MG63 (cell line): ENCODE data around the gene RND2. TPM values are rescaled to one million over a fixed set of nuclear protein-coding genes. Genes with fewer than 3 reads are reported as not detected.

ENCODE experiments used
- total RNA-seq: library from RNA; depleted of rRNA; stranded (reverse); fragments of >200 nt; shearing (Covaris generic); gene quantifications from 2 replicates; pipeline ENCODE4 v1.2.3, GENCODE V29; 2014; ENCODE audit warnings: low replicate concordance; rRNA removed

The RND2 gene
- total RNA-seq, 1 experiment from 2014 or later = not detected

Other genes with a start within 250 kb of the RND2 start
- not detected in 2 replicates for gene WNK4, start 244.6 kb upstream of the RND2 start, total RNA-seq
- gene COA3, start 226.5 kb upstream of the RND2 start, total RNA-seq = 65.1 and 90.5 TPM in 2 replicates
- not detected in 2 replicates for gene CNTD1, start 226.4 kb upstream of the RND2 start, total RNA-seq
- 85.0 and 209 TPM in 2 replicates for gene BECN1, start 200.9 kb upstream of the RND2 start, total RNA-seq
- gene PSME3, start 191.8 kb upstream of the RND2 start, total RNA-seq = 72.7 and 82.0 TPM in 2 replicates
- gene AOC2, start 180.7 kb upstream of the RND2 start, total RNA-seq = 0.36 TPM in 1 of 2 replicates, not detected in the other
- 0.10 and 0.86 TPM in 2 replicates for gene AOC3, start 174.0 kb upstream of the RND2 start, total RNA-seq
- gene G6PC1, start 124.4 kb upstream of the RND2 start, total RNA-seq = not detected in 2 replicates
- 41.7 and 47.0 TPM in 2 replicates for gene AARSD1, start 60.8 kb upstream of the RND2 start, total RNA-seq
- gene PTGES3L, start 45.2 kb upstream of the RND2 start, total RNA-seq = not detected in 2 replicates
- 3.8 and 5.1 TPM in 2 replicates for gene RUNDC1, start 44.7 kb upstream of the RND2 start, total RNA-seq
- gene RPL27, start 26.8 kb upstream of the RND2 start, total RNA-seq = 2,193 and 2,673 TPM in 2 replicates
- 10.7 and 26.8 TPM in 2 replicates for gene IFI35, start 18.4 kb upstream of the RND2 start, total RNA-seq
- gene VAT1, start 2.8 kb upstream of the RND2 start, total RNA-seq = 181 and 263 TPM in 2 replicates
- gene BRCA1, start 100.1 kb downstream of the RND2 start, total RNA-seq = 30.8 and 33.9 TPM in 2 replicates
- 78.8 and 81.8 TPM in 2 replicates for gene NBR1, start 146.0 kb downstream of the RND2 start, total RNA-seq
- gene TMEM106A, start 186.6 kb downstream of the RND2 start, total RNA-seq = 0.10 and 0.99 TPM in 2 replicates
- gene CCDC200, start 203.4 kb downstream of the RND2 start, total RNA-seq = not detected in 2 replicates
- not detected in 2 replicates for gene RNU2-1, start 208.7 kb downstream of the RND2 start, total RNA-seq